G401 (cell line): ENCODE data around the gene MUTYH. TPM values are rescaled to one million over a fixed set of nuclear protein-coding genes. Genes with fewer than 3 reads are reported as not detected.

Experiments used
- DNase-seq: peaks from one replicate; pipeline ENCODE4 v3.0.0-alpha.2; 2015; ENCODE audit warnings: low spot score
- in situ Hi-C: cut with HindIII; loops from 2 replicates; pipeline ENCODE4 v1.10.0; 2016; ENCODE audit warnings: low sequenced_read_pairs, mixed read lengths
- total RNA-seq: library from RNA; depleted of rRNA; stranded (reverse); fragments of >200 nt; shearing (Covaris generic); gene quantifications from 2 replicates; pipeline ENCODE4 v1.2.3, GENCODE V29; 2014

The MUTYH gene
- total RNA-seq, 1 experiment from 2014 or later, result 29.5 TPM

DNA sequence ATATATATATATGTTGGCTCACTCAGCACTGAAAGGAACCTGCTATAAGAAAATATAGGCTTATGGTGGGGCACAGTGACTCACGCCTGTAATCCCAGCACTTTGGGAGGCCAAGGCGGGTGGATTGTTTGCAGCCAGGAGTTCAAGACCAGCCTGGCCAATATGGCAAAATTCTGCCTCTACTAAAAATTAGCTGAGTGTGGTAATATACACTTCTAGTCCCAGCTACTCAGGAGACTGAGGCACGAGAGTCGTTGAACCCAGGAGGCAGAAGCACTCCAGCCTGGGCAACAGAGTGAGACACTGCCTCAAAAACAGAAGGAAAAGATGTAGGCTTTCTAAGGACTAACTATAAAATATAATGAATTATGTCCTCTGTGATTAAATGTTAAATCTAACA lies 14.6 kb upstream of the MUTYH start:
- DNase-seq, result no peak
- in situ Hi-C loops, result loop anchor here (25.0 kb wide), 1 partner anchor 157 kb away; the partner anchor contains the start of genes CCDC163, MMACHC and PRDX1

DNA sequence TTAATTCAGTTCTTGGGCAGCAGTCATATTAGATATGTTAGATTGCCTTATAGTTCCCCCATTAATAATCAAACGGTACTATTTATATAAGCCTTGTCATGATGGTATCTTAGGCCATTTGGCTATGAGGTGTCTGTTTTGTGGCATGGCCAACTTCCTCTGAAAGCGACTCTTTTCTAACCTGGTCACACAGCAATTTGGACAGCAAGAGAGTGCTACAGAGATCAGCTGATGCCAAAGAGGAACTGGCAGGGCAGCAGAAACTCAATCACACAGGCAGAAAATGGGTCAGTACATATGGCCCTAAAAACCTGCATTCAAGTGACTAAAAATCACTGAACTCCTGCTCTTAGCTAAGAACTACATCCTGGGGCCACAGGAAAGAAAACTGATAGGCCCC lies 13.4 kb upstream of the MUTYH start:
- DNase-seq, result peak; percentile 88
- in situ Hi-C loops, result loop anchor here (25.0 kb wide), 1 partner anchor 159 kb away; the partner anchor contains the start of genes CCDC163, MMACHC and PRDX1

DNA sequence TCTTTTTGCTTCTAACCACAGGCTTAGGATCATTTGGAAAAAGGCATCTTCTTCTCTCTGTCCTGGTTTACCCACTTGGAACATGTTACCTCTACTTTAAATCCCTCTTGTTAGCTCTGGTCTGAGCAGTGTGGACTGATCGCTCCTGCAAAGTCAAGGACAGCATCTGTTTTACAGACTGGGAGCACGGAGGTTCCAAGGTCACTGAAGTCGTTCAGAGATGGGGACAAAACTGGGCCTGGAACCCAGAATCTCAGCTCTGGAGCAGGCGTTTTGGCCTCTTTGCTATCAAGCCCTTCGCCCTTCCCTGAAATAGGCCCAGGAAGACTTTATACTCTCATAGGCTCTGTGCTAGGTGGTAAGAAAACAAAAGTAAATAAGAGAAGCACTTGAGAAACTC lies 11.3 kb upstream of the MUTYH start:
- in situ Hi-C loops, result loop anchor here (25.0 kb wide), 1 partner anchor 161 kb away; the partner anchor contains the start of genes CCDC163, MMACHC and PRDX1
- DNase-seq, result no peak

DNA sequence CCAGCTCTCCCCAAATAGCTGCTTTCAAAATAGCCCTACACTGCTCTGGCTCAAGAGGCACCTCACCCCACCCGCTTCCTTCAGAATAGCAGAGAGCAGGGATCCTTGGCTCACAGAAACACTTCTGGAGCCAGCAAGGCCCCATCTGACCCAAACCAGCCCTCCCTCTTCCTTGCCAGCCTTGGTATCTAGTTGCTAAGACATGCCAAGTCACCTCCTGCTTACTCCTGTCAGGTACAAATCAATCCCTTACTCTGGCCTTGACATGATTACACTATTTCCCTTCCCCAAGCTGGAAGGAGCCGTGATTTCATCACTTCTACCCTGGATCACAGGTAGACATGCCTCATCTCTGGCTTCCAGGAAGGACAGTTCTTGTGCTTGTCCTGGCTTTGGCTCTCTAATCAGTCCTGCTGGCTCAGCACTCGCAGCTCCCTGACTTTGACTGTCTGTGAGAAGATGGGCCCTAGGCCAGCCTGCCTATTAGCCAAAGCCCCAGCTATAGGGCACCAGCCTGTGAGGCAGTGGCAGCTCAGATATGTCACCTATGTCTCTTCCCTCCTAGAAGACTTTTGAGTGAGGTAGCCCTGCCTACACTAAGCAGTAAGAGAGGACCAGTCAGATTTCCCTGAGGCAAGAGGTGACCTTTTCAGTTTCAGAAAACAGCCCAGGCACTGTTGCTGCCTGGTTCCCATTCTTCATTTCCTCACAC lies 8.9 kb upstream of the MUTYH start:
- in situ Hi-C loops, result no loop called here
- peak; percentile 96 for DNase-seq

DNA sequence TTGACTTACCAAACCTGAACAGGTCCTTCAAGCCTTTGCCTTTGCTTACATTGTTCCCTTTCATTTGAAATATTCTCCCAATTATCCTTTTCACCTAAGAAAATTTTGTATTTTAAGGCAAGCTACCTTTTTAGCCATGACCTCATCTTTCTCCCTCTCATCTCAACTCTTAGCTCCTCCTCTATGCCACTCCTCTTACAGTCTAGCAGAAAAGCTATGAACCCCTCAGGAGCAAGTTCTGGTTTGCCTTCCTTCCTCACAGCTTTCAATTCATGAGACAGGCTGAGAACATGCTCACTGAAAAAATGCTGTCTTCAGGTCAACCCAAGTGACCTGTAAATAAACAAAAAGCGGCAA lies 8.3 kb upstream of the MUTYH start:
- in situ Hi-C loops, result no loop called here
- DNase-seq, result no peak

DNA sequence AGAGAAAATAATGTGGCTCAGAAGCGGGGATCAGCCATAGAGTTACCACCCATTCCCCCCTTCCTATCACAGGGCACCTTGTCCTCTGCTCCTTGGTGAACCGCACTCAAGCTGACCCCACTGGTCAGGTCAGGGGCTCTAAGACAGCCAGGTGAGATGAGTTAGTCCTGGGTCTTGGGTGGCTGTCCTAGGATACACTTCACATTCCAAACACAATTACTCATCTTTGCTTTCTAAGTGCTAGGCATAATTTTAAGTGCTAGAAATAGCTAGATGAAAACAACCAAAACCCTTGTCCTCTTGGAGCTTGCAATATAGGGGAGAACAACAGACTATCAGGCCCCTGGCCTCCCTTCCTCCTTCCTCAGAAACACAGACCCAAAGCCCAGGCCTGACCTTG lies 7.8 kb upstream of the MUTYH start:
- in situ Hi-C loops, result no loop called here

DNA sequence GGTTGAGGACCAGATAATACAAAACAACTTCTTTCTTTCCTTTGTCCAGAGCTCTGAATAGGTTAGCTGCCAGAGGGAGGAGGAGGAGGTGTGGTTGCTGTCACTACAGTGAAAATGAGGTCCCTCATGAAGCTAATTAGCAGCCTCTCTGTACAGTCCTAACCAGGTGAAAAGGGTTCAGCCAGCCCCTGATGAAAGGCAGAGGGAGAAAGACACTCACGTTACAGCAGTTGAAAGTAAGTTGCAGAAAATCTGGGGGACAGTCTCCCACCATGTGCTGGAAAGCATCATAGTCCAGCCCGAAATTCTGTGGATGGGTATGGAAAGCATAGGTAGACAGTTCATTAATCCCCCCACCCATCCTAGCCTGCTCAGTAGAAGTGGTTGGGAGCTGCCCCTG lies 6.2 kb upstream of the MUTYH start:
- no peak for DNase-seq
- in situ Hi-C loops, result no loop called here

More for the DNA sequence above, 7.8 kb upstream of the MUTYH start:
- DNase-seq, result no peak

DNA sequence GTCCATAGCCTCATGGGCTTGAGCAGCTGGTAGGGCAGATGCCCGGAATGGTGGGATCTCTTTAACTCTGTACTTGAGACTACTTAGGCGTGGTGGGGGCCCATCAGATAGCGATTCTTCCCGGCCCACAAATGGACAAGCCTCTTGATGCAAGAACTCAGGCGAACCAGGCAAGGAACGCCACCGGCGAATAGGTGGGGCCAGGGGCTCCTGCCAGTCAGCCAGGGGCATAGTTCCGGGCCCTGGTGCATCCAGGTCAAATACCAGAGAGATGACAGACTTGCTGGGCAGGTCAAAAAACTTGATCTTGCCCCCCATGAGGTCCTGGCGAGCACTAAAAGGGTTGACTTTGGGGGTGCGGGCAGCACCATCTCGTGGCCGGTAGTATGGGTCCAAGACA lies 4.8 kb upstream of the MUTYH start:
- in situ Hi-C loops, result no loop called here

DNA sequence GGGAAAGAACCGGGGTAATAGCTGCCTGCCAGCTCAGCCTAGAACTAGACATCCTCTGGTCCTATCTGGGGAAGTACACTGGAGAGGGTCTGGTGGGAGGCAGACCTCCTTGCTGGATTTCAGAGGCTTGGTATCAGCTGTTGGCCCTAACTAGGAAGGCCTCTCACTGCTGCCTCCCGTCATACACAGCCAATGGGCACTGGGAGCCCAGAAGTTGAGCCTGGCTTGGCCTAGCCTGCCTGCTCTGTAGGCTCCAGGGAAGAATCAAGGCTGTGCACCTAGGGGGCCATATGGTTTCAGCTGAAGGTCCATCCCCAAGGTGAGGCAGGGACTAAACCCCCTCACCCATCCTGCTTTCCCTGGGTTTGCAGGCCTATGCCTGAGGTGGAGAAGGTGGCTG lies 4.3 kb upstream of the MUTYH start:
- in situ Hi-C loops, result no loop called here
- no peak for DNase-seq

More for the DNA sequence above, 4.8 kb upstream of the MUTYH start:
- DNase-seq, result no peak

DNA sequence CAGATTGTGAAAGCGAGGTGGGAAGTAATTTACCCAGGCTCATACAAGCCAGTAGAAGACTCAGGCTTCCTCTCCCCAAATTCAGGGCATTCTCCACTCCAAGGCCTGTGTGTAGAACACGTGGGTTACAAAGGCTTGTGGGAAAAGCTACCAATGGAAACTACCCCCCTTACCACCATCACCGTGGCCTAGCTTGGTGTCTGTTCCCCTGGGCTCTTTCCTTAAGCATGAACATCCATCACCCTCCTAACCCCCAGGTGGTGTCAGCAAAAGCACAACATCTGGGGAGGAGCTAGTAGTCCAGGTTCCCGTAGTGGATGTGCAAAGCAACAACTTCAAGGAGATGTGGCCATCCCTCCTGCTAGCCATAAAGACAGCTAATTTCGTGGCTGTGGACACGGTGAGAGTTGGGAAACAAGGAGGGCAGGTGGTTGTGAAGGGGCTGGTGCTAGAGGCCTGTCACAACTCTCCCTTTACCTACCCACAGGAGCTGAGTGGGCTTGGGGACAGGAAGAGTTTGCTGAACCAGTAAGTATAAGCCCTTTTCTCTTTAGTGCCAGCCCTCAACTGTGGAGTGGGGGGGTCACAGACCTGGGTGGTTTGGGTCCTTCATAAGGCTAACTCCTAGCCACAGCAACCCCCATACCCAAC lies 701 bp upstream of the MUTYH start:
- DNase-seq, result peak; percentile 23
- in situ Hi-C loops, result no loop called here

DNA sequence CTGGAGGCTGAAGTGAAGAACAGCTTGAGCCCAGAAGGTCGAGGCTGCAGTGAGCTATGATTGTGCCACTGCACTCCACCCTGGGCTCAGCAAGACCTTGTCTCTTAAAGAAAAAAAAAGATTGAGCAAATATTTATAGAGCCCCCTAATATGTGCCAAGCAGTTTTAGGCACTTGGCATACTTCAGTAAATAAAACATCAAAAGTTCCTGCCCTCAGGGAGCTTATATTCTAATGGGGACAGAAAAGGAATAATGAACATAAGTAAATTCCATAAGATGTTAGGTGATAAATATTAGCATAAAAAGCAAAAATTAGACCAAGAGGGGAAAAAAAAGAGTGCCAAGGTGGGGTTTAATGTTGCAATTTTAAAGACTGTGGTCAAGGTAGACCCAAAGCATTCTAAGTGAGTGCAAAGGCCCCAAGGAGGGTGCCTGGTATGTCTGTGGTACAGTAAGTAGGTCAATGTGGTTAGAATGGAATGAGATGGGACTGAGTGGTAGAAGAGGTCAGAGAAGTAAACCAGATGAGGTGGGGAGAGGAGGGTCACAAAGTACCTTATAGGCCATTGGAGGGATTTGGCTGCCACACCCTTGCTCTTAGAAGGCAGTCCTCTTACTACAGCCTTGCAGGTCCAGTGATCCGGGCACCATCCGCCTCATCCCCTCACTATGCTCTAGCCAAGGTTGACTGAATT lies 2.5 kb downstream of the MUTYH start:
- no peak for DNase-seq
- in situ Hi-C loops, result no loop called here

DNA sequence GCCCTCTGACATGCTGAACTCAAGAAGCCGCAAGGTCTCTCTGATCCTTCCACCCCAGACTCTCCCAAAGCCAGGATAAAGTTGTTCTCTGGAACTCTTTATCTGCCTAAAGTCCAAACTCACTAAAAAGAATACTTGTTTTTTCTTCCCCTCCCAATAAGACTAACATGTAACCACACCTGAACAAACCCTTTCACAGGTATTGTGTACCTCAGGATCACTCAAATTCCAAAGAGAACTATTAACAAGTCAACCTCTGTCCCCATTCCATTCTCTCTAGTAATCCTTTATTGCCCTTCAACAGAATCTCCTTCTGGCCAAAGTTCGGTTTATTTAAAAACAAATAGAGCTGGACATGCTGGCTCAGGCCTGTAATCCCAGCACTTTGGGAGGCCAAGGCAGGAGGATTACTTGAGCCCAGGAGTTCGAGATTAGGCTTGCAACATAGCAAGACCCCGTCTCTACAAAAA lies 4.3 kb downstream of the MUTYH start:
- in situ Hi-C loops, result no loop called here

DNA sequence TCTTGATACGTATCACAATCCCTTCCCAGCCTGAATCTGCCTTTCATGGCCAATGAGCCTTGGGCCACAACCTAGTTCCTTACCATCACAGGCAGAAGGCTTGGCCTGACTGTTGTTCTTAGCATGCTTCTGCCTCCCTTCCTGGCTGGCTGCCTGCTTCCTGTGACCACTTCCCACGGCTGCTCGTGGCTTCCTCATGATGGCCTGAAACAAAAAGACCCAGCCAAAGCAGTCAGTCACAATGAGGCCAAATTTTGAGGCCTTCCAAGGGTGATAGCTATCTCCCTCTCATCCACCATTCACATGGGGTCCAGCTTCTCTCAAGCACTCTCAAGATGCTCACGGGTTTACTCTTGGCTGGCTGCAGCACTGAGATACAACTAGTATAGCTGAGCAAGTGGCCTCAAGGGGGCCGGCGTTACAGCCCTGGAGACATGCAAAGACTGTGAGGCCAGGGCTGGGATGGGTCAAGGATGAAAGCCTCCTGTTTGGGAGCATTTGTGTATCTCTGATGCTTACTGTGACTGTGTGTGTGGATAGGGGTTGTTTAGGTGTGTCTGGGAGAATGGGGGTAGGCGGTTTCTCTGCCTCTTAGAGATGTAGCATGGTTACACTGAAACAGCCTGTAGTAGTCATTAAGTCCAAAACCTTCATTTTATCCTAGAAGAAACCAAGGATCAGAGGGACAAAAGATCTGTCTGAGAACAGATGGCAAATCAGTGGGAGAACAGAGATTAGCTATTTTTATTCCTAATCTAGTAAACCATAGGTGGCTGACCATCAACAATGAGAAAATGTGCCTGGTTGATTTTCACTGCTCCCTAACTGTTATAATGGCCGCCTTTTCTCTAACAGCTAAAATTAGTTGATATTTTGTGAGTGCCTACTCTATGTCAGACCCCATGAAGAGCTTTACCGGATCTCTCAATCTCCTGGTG lies 5.7 kb downstream of the MUTYH start:
- in situ Hi-C loops, result no loop called here
- peak; percentile 93 for DNase-seq

More for the DNA sequence above, 4.3 kb downstream of the MUTYH start:
- no peak for DNase-seq

DNA sequence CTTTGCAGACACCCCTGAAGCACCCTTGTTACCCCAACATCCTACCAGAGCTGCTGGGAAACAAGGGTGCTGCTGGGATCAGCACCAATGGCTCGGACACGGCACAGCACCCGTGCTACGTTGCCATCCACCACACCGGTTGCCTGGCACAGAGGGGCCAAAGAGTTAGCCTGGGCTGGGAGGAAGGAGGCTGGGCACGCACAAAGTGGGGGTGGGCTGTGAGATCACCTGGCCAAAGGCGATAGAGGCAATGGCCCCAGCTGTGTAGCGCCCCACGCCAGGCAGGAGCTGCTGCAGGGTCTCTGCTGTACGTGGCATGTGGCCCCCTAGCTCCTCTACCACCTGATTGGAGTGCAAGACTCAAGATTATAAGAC lies 7.9 kb downstream of the MUTYH start:
- DNase-seq, result no peak
- in situ Hi-C loops, result no loop called here

DNA sequence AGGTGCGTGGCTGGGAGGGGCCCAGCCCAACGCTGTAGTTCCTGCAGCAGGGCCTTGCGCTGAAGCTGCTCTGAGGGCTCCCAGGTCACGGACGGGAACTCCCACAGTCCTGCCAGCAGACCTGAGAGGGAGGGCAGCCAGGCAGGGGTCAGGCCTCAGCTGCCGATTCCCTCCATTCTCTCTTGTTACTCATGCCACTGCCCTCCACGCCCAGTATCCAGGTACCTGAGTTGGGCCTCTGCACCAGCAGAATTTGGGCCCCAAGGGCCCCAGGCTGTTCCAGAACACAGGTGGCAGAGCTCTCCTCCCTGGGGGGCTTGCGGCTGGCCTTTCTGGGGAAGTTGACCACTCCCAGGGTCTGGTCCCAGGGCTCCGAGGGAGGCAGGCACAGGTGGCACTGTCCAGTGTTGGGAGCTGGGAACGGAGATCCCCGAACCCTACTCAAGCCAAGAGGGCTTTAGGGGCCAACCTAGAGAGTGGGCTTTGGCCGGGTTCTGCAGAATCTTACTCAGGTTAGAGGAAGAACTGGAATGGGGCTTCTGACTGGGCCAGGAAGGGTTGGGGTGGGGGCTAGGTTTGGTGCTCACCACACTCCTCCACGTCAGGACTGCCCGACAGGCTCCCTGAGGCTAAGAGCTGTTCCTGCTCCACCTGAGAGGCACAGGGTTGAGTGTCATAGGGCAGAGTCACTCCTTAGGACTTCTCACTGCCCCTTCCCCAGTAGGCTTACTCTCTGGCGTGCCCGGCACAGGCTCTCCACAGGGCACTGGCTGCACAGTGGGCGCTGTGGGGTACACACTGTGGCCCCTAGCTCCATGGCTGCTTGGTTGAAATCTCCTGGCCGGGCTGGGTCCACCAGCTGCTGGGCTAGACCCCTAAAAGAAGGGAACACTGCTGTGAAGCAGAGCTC lies 8.5 kb downstream of the MUTYH start:
- in situ Hi-C loops, result no loop called here
- DNase-seq, result no peak

DNA sequence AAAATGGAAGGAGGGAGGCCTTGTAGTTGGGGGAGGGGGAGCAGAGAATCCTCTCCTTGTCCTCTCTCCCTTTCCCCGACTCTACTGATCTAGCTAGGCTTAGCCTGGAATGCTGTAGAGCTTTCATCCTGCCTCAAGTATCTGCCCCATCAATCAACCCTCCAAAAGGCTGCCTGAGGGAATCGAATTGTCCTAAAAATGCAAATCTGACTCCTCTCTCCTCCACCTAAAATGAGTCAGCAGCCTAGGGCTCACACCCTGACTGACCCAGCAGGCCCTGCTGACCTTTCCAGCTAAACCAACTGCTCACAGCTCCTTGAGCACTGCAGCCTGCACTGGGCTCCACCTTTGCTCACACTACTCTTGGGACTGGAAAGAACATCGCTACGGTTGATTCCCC lies 10.8 kb downstream of the MUTYH start:
- no peak for DNase-seq

DNA sequence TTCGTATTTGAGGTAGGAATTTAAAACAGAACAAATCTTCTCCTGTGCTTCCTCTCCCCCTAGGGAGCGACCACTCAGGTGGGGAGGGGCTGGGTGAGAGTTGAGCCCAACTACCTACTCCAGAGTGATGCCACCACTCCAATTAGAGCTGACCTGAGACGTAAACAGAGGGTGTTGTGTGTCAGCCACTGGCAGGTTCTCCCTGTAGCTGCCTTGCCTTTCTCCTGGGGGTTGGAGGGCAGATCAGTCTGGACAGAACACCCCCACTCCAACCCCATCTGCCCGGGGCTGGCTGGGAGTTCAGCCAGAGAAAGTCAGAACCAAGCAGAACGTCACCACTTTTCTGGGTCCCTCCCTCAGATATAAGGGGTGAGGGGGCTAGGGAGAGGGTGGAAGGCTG lies 11.6 kb downstream of the MUTYH start:
- no peak for DNase-seq
- in situ Hi-C loops, result no loop called here

More for the DNA sequence above, 10.8 kb downstream of the MUTYH start:
- in situ Hi-C loops, result no loop called here
